Karpas-422 (cell line): Measurements from ENCODE around the gene TCEANC. TPM values are rescaled to one million over a fixed set of nuclear protein-coding genes. Genes with fewer than 3 reads are reported as not detected.
"Not testable (repeated sequence)": the region's sequence is repeated elsewhere in the genome, so short reads cannot be mapped to it uniquely, and the experiment has no call there.

ENCODE experiments used
- DNase-seq: peaks from one replicate; pipeline ENCODE4 v3.0.0-alpha.2; 2015
- H2AFZ ChIP-seq: fragments of 200-600 bp; sonication (generic); 2 replicates; pipeline ENCODE4 v1.6.1; 2014; ENCODE audit warnings: antibody characterized with exemption, low read length, mixed read lengths
- H3K27ac ChIP-seq: fragments of 200-600 bp; sonication (generic); 2 replicates; pipeline ENCODE4 v1.5.1; 2014; ENCODE audit warnings: mild to moderate bottlenecking, low read length, moderate library complexity
- H3K27me3 ChIP-seq: fragments of 200-600 bp; sonication (generic); 2 replicates; pipeline ENCODE4 v1.6.1; 2014; ENCODE audit warnings: low read length, mixed read lengths
- H3K36me3 ChIP-seq: fragments of 200-600 bp; sonication (generic); 2 replicates; pipeline ENCODE4 v1.6.1; 2014; ENCODE audit warnings: low read length, mixed read lengths; ENCODE audit not compliant: insufficient read depth
- H3K4me1 ChIP-seq: fragments of 200-600 bp; sonication (generic); 2 replicates; pipeline ENCODE4 v1.6.1; 2014; ENCODE audit warnings: mild to moderate bottlenecking, low read length, mixed read lengths
- H3K4me2 ChIP-seq: fragments of 200-600 bp; sonication (generic); 2 replicates; pipeline ENCODE4 v1.6.1; 2014; ENCODE audit warnings: low read length, low read depth, mild to moderate bottlenecking; ENCODE audit not compliant: poor library complexity, severe bottlenecking
- H3K4me3 ChIP-seq: fragments of 200-600 bp; sonication (generic); 2 replicates; pipeline ENCODE4 v1.5.1; 2014; ENCODE audit warnings: mild to moderate bottlenecking, antibody characterized with exemption, low read length, mixed read lengths
- H3K79me2 ChIP-seq: fragments of 200-600 bp; sonication (generic); 2 replicates; pipeline ENCODE4 v1.6.1; 2014; ENCODE audit warnings: mild to moderate bottlenecking, low read length, mixed read lengths
- H3K9ac ChIP-seq: fragments of 200-600 bp; sonication (generic); 2 replicates; pipeline ENCODE4 v1.6.0; 2014; ENCODE audit warnings: low read length
- H3K9me2 ChIP-seq: fragments of 200-600 bp; sonication (generic), shearing (Covaris generic); replicated peaks from 2 replicates; pipeline ENCODE4 v1.6.0; 2014; ENCODE audit warnings: mild to moderate bottlenecking, low read length, moderate library complexity; ENCODE audit not compliant: insufficient read depth
- H3K9me3 ChIP-seq: fragments of 300-700, 200-600 bp; sonication (generic); 2 replicates; pipeline ENCODE4 v1.6.1; 2014; ENCODE audit warnings: low read length, mixed read lengths
- H4K20me1 ChIP-seq: fragments of 200-600 bp; sonication (generic); 2 replicates; pipeline ENCODE4 v1.6.1; 2014; ENCODE audit warnings: mild to moderate bottlenecking, antibody characterized with exemption, low read length, low read depth; ENCODE audit not compliant: insufficient read depth
- total RNA-seq: library from RNA; depleted of rRNA; stranded (reverse); fragments of >200 nt; shearing (Covaris generic); gene quantifications from 2 replicates; pipeline ENCODE4 v1.2.3, GENCODE V29; 2014; ENCODE audit warnings: low replicate concordance

The TCEANC gene
- total RNA-seq, 1 experiment from 2014 or later: 4.3 TPM

DNA sequence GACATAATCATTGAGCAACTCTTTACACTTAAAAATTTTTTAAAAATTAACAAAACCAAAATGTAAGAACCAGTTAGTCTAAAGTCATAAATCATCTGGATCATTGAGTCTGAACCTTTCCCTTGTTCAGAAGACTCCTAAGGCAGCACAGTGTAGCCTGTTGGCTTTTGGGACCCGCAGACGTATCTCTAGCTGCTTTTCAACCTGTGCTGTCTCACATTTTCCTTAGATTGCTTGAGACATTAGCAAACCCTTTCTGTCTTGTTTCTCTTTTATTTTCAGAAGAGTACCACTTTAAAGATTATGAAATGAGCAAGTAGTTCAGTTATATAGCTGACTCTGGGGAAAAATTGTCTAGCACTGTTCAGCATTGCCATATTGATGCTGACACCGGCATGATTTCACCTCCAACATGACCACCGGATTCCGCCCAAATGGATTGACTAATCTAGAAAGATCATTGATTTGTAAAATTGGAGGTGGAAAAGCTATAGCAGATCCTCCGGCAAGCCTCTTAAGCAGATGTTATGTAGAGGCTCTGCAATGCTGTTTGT, 8.9 kb downstream of the TCEANC start:
- Histone ChIP-seq H3K27ac (no peak overlapping the region), H3K4me3 (no peak overlapping the region), H2AFZ (no peak overlapping the region), H3K4me1 (peaks cover 17% of the 10 kb centered on the region), H4K20me1 (no peaks in the 10 kb centered on the region), H3K9ac (no peak overlapping the region), H3K4me2 (no peak overlapping the region), H3K79me2 (no peaks in the 10 kb centered on the region), H3K9me3 (no peaks in the 10 kb centered on the region), H3K9me2 (no peaks in the 10 kb centered on the region), H3K36me3 (peaks cover 19% of the 10 kb centered on the region), H3K27me3 (no peaks in the 10 kb centered on the region)
- DNase-seq: no peak

DNA sequence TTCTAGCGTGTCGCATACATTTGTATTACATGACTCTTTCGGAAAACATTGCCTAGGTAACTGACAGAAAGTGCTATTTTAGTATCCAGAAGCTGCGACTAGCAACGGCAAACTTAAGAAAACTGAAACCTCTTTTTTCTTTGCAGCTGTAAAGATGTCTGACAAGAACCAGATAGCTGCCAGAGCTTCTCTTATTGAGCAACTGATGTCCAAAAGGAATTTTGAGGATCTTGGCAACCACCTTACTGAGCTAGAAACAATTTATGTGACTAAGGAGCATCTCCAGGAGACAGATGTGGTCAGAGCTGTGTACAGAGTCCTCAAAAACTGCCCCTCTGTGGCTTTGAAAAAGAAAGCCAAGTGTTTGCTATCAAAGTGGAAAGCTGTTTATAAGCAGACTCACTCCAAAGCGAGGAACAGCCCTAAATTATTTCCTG, 9.4 kb downstream of the TCEANC start:
- Histone ChIP-seq H4K20me1 (no peaks in the 10 kb centered on the region), H3K79me2 (no peaks in the 10 kb centered on the region), H3K27ac (no peak overlapping the region), H3K4me1 (peaks cover 23% of the 10 kb centered on the region), H3K27me3 (no peaks in the 10 kb centered on the region), H3K9ac (no peak overlapping the region), H3K4me2 (no peak overlapping the region), H3K9me3 (no peaks in the 10 kb centered on the region), H3K4me3 (no peak overlapping the region), H3K9me2 (no peaks in the 10 kb centered on the region), H3K36me3 (peaks cover 19% of the 10 kb centered on the region), H2AFZ (no peak overlapping the region)
- no peak for DNase-seq

DNA sequence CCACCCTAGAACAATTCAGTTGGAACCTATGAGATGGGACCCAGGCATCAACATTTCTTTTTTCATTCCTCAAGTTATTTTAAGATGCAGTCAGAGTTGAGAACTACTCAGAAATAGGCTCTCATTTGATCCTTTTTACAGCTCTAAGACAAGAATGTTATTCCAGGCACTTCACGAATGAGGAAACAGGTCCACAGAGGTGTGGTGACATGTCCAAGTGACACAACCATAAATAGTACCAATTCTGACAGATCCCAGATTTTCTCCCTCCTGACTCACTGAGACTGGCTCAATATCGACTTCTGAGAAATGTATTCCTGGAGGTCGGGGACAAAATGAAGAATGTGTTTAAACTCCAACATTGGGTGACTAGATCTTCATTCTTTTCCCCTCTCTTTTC, 11.1 kb downstream of the TCEANC start:
- Histone ChIP-seq H3K9ac (no peak overlapping the region), H3K27ac (no peak overlapping the region), H4K20me1 (no peaks in the 10 kb centered on the region), H3K4me1 (peaks cover 35% of the 10 kb centered on the region), H3K79me2 (no peaks in the 10 kb centered on the region), H3K9me2 (no peaks in the 10 kb centered on the region), H2AFZ (no peak overlapping the region), H3K4me2 (no peak overlapping the region), H3K27me3 (no peaks in the 10 kb centered on the region), H3K36me3 (peaks cover 19% of the 10 kb centered on the region), H3K4me3 (no peak overlapping the region), H3K9me3 (no peaks in the 10 kb centered on the region)
- DNase-seq: no peak

DNA sequence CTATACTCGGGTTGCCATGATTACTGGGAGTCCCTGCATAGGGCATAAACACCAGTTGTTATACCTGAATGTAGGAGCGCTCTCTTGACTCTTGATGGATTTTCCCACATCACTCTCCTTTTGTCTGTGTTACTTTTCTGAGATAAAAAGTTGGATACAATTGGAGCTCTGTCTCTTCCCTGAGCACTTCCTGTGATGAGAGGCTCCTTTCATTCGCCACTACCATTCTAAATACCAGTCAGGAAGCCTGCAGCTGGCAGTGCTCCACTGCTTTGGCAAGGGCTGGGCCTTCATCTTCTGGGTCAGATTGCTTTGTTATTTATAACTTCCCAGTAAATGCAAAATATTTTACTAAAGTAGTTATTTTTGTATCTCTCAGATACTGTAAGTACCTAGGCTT, 13.9 kb downstream of the TCEANC start:
- H3K9ac ChIP-seq: peak overlapping the region; percentile 63
- peak; percentile 82 for DNase-seq
- no peaks in the 10 kb centered on the region for H3K9me3 ChIP-seq
- H4K20me1 ChIP-seq: no peaks in the 10 kb centered on the region
- H3K9me2 ChIP-seq: no peaks in the 10 kb centered on the region
- no peak overlapping the region for H2AFZ ChIP-seq
- no peaks in the 10 kb centered on the region for H3K79me2 ChIP-seq
- peak overlapping the region; percentile 46 for H3K4me3 ChIP-seq
- H3K27ac ChIP-seq: peak overlapping the region; percentile 92
- peaks cover 13% of the 10 kb centered on the region; the same call in 1 of the 2 replicates for H3K36me3 ChIP-seq
- peak overlapping the region; percentile 79 for H3K4me2 ChIP-seq
- peaks cover 55% of the 10 kb centered on the region for H3K4me1 ChIP-seq
- no peaks in the 10 kb centered on the region for H3K27me3 ChIP-seq

DNA sequence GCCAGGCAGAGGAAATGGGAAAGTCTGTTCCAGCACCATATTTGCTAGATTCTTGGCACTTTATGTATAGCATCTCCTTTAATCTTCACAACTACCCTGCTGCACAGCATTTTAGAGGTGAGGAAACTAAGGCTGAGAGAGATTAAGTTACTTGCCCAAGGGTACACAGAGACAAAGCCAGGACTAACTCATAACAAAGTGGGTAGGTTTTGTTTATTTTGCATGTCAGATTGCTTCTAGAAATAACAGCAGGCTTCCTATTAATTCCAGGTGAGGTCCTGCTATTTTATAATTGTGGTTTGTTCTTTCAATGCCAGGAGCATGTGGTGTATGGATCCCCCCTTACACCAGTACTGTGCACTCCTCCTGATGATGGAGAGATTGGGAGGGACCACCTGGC, 15.0 kb downstream of the TCEANC start:
- H3K27ac ChIP-seq: peak overlapping the region; percentile 92
- peak overlapping the region; percentile 46; the same call in 1 of the 2 replicates for H3K4me3 ChIP-seq
- no peaks in the 10 kb centered on the region for H3K27me3 ChIP-seq
- peaks cover 66% of the 10 kb centered on the region for H3K4me1 ChIP-seq
- no peak for DNase-seq
- peak overlapping the region; percentile 79 for H3K4me2 ChIP-seq
- H3K79me2 ChIP-seq: no peaks in the 10 kb centered on the region
- no peak overlapping the region; the same call in 1 of the 2 replicates for H2AFZ ChIP-seq
- no peaks in the 10 kb centered on the region for H4K20me1 ChIP-seq
- no peaks in the 10 kb centered on the region for H3K9me2 ChIP-seq
- peak overlapping the region; percentile 63 for H3K9ac ChIP-seq
- H3K9me3 ChIP-seq: no peaks in the 10 kb centered on the region
- 0 out of 2 replicates have a peak, but pooled peaks cover 9% of the 10 kb centered on the region for H3K36me3 ChIP-seq

DNA sequence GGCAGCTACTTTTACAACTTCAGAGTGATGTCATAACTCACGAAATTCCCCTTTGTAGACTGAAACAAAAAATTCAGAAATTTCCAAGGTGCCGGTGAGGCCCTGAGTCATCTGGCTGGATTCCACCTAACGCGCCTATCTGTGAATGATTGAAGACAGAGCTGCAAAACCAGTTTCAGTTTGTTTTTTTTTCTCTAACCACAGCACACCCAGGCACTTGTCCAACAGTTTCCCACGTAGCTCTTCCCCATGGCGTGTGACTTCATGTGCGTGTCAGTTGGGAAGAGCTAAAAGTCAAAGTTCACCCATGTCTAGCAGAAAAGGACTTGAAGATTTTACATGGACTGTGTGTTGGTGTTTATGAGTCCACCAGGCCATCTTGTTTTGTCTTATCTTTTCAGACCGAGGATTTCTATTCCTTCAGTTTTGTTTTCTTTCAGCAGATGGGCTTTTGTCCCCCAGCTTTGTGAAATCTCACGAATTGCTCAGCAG, 16.4 kb downstream of the TCEANC start:
- Histone ChIP-seq H3K4me3 (0 out of 2 replicates have a peak overlapping the region, but pooled peaks have one; percentile 10), H3K36me3 (no peaks in the 10 kb centered on the region), H4K20me1 (no peaks in the 10 kb centered on the region), H3K79me2 (no peaks in the 10 kb centered on the region), H3K4me1 (peaks cover 67% of the 10 kb centered on the region), H3K27me3 (no peaks in the 10 kb centered on the region), H3K27ac (peak overlapping the region; percentile 92), H3K9me2 (no peaks in the 10 kb centered on the region), H3K9ac (no peak overlapping the region), H3K9me3 (no peaks in the 10 kb centered on the region), H2AFZ (0 out of 2 replicates have a peak overlapping the region, but pooled peaks have one; percentile 26), H3K4me2 (peak overlapping the region; percentile 79)
- DNase-seq: no peak

DNA sequence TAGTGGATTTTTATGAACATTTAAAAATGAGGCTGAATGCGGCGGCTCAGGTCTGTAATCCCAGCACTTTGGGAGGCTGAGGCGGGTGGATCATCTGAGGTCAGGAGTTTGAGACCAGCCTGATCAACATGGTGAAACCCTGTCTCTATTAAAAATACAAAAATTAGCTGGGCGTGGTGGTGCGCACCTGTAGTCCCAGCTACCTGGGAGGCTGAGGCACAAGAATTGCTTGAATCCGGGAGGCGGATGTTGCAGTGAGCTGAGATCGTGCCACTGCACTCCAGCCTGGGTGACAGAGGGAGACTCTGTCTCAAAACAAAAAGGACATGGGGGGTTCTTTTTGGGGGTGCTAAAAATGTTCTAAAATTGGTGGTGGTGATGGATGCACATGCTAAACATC, 16.8 kb downstream of the TCEANC start:
- H2AFZ ChIP-seq, H3K79me2 ChIP-seq, H3K4me3 ChIP-seq, H3K9ac ChIP-seq, H3K9me3 ChIP-seq, H4K20me1 ChIP-seq, DNase-seq, H3K4me2 ChIP-seq, H3K9me2 ChIP-seq, H3K36me3 ChIP-seq, H3K27me3 ChIP-seq: not testable (repeated sequence)
- H3K4me1 ChIP-seq: peaks cover 67% of the 10 kb centered on the region
- peak overlapping the region; percentile 92 for H3K27ac ChIP-seq

DNA sequence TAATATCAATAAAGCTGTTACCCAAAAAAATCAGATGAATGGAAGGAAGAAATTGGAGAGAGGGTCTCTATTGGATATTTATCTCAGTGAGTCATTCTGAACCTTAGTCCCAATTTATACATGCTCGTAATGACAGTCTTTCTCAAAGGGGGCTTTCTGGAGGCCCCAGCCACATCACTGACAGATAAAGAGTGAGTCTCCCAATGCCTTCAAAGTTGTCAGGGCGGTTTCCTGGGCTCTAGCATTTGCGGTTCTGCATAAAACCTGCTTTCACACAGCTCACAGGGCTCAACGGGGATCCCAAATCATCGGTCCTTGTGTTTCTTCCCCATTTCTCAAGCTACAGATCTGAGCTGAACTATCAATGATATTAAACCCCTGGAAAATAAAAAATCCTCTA, 17.3 kb downstream of the TCEANC start:
- H3K36me3 ChIP-seq: no peaks in the 10 kb centered on the region
- no peaks in the 10 kb centered on the region for H3K27me3 ChIP-seq
- H3K9me3 ChIP-seq: no peaks in the 10 kb centered on the region
- H3K4me2 ChIP-seq: peak overlapping the region; percentile 60
- H3K4me3 ChIP-seq: no peak overlapping the region
- peak overlapping the region; percentile 92 for H3K27ac ChIP-seq
- peak overlapping the region; percentile 45 for H3K9ac ChIP-seq
- no peaks in the 10 kb centered on the region for H4K20me1 ChIP-seq
- peaks cover 67% of the 10 kb centered on the region for H3K4me1 ChIP-seq
- H2AFZ ChIP-seq: no peak overlapping the region
- DNase-seq: peak; percentile 40
- H3K79me2 ChIP-seq: no peaks in the 10 kb centered on the region
- H3K9me2 ChIP-seq: no peaks in the 10 kb centered on the region
